Measurements from ENCODE around the gene PLCL2.

The PLCL2 gene

GRCh38 chr3:17050071-17050470, 165.3 kb downstream of the PLCL2 start:
- DNase-seq, result no peak

- DNase-seq, result no peak
Measured at GRCh38 chr3:17050506-17050905, 165.8 kb downstream of the PLCL2 start.

DNA sequence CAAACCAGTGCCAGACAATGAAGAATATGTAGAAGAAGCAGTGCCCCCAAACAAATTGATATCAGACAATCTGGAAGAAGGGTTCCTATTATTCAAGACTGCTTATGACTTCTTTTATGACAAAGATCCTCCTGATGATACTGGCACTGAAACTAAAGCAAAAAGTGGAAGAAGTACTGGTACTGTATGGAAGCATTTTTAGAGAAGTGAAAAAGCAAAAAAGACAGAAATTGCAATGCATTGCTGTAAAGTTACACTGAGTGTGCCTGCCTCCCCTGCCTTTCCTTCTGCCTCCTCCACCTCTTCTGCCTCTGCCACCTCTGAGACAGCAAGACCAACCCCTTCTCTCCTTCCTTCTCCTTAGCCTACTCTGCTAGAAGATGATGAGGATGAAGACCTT, 167.6 kb downstream of the PLCL2 start:
- no peak for DNase-seq

DNA sequence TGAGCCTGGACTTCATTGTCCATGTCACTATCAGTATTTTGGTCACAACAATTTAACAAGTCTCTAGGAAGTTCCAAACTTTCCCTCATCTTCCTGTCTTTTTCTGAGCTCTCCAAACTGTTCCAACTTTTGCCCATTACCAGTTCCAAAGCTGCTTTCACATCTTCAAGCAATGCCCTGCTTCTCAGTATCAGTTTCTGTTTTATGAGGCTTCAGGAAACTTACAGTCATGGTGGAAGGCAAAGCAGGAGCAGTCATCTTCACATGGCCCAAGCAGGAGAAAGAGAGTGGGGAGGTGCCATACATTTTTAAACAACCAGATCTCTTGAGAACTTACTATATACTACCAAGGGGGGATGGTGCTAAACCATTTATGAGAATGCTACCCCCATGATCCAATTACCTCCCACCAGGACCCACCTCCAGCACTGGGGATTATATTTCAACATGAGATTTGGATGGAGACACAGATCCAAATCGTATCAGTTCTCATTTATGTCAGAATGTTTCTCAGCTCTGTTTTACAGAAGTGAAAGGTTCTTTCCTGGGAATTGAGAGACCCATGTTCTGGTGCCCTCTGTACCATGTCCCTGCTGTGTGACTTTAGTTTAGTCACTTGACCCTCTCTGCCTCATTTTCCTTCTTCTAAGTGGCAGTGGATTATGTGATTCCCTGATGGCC, 169.7 kb downstream of the PLCL2 start:
- DNase-seq, result no peak

DNA sequence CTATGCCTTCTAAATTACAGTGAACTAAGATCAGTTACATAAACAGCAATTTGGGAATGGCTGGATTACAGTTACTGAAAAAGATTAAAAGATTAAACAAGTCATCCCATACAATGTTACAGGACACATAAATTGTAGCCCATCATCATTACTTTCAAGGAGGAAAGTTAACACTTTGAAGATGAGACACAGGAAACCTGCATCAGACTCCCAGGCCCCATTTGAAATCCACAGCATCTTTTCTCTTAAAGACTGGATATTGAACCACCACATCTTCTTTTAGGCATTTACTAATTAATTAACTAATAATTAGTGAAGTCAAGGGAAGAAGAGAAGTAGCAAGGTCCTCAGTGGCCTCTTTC, 170.2 kb downstream of the PLCL2 start:
- DNase-seq, result no peak

DNA sequence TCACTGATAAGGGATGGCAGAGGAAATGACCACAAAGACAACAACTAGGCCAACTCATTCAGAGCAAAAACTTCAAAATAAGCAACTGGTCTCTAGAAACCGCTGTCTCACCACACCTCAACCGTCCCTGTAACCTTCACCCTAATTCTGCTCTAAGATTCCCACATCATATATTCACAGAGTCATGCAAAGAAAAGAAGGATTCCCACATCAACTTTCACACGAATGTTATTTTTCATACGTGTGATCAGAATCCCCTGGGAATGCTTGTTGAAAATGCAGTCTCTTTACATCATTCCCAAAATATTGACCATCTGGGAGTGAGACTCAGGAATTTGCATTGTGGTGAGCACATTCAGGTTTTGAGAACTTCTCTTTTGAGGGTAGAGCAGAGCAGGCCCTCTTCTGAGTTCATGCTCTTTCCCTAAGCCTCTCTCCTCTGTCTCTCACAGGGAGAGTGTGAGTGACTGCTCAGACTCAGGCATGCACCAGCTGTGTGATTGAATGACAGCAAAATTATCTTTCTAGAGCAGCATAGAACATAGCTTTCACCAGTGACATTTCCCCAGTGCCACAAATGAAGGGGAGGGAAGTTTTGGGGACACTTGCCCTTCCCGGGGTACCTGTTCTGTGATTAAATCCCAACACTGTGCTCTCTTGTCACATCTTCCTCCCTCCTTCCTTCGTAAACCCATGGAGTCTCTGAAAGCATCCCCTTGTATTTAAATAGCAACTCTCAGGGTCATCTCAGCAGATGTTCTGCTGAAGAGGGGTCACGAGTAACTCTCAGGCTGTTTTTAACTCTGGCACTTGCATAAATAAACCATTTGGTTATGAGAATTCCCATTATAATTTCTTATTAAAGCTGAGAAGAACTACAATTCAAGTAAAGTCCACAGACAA, 170.9 kb downstream of the PLCL2 start:
- DNase-seq, result no peak

- no peak for DNase-seq
Measured at GRCh38 chr3:17057321-17057720, 172.6 kb downstream of the PLCL2 start.

DNA sequence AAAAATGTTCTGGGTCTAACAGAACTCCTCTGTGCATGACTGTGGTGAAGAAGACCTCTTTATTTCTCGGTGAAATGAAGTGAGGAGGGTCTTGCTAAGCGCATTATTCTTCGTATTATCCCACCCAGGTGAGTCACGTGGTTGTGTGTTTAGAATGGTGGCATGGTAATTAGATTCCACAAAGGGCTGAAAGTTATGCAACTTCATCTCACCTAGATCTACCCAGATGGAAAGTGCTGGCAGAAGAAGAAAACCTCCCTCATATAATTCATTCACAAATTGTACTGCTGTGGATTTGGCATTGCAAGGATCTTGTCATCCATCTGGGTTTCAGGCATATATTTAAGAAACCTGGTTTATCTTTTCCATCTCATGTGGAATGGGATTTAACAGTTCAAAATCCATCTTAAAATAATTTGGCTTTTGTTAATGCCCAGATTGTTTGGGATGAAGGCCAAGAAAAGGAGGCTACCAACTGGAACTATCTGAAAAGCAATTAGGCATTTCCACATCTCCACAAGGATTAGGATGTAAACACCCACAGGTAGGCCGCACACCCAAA, 175.3 kb downstream of the PLCL2 start:
- no peak for DNase-seq

DNA sequence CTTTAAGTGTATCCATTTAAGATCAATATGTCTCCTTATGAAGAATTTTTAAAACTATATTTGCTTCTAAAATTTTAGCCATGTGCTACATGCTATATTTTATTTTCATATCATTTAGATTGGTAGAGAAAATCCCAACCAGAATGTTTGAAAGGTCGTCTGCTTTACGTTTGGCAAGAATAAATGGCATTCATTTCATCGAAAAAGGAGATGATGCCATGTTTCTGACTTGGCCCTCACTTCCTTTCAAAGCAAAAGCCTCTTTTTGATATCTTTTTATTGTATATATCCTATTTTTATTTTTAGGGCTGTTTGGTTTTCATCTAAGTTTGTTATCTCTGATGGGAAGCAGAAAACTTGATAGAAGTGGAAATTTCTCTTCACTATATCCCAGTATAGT, 176.2 kb downstream of the PLCL2 start:
- no peak for DNase-seq

DNA sequence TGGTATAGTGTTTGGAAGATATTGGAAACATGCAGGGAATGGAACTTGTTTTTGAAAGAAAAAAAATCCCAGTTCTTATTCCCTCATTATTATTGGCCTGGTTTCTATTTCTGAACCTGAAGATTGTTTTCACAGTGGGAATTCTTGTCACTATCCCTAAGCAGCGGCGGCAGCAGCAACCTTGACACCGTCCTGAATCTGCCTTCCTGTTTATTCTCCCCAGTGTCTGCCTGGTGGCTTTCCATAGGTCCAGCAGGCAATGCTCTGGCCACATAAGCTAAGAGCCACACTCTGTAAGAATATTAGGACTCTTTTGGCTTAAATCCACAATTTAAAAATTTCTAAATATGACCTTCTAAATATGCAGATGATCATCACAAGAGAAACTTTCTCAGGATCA, 178.0 kb downstream of the PLCL2 start:
- DNase-seq, result no peak

GRCh38 chr3:17063596-17063995, 178.8 kb downstream of the PLCL2 start:
- no peak for DNase-seq

- DNase-seq, result peak; percentile 49
Measured at GRCh38 chr3:17065315-17065714, 180.6 kb downstream of the PLCL2 start.

- no peak for DNase-seq
Measured at GRCh38 chr3:17065881-17066280, 181.1 kb downstream of the PLCL2 start.

GRCh38 chr3:17069754-17070153, 185.0 kb downstream of the PLCL2 start:
- no peak for DNase-seq

DNA sequence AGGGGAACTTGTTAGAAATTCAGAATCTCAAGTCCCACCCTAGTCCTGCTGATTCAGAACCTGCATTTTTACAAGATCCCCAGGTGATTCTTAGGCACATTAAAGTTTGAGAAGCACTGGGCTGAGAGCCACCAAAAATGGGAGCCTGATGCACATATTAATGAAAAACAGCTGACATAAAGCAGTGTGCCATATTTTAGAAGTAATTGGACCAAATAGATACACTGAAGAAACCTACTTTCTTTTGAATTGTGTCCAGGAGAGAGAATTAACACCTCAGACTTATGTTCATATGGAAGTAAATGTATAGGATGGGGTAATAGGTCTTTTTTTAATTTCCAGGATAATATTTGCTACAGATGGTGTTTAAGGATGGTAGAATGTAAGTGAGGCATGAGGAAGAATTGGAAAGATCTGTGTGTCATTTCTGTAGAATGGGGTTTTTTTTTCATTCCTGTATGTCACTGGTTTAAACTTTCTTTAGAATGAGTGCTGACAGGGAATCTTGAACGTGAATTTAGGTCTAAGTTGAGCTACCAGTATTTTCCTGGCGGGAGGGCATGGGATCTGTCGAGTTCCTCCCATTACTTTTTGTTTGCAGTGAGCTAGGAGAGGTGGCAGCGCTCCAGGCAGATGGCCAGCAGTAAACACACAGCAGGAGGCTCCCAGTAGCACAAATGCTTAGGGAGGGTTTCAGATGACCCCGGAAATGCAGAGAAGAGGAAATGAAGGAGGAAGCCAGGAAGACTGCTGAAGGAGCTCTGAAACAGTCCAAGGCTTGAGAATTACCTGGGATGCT, 185.6 kb downstream of the PLCL2 start:
- DNase-seq, result peak; percentile 63

GRCh38 chr3:17074559-17074958, 189.8 kb downstream of the PLCL2 start:
- no peak for DNase-seq

- DNase-seq, result no peak
Measured at GRCh38 chr3:17075358-17075757, 190.6 kb downstream of the PLCL2 start.

- no peak for DNase-seq
Measured at GRCh38 chr3:17075907-17076306, 191.2 kb downstream of the PLCL2 start.

DNA sequence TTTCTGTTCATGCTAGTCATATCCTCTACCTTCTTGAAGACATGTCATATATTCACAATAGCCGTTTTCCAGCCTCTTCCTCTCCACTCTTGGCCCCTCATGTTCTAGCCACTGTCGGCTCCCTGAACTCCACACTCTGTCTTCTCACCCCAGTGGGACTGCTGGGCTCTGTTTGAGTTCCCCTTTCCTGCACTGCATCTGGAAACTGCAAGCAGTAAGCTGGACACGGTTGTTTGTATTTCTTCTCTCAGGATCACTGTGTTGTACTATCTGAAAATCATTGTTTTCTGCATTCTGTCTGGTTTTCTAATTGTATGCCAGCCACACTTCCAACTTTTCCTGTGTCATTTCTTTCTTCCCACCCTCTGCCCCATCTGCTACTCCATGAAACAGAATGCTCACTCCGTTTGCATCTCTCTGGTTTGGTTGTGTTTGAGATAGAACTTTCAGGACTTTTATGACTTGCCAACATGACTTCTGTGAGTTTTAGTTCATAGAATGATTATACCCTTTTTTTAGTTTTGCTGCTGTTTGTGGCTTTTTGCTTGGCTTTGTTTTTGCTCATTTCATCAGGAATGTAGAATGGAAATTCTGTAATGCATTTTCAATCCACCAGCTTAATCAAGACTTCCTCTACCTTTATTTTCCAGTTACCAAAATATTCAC, 192.3 kb downstream of the PLCL2 start:
- no peak for DNase-seq

GRCh38 chr3:17077606-17078005, 192.9 kb downstream of the PLCL2 start:
- DNase-seq, result no peak

DNA sequence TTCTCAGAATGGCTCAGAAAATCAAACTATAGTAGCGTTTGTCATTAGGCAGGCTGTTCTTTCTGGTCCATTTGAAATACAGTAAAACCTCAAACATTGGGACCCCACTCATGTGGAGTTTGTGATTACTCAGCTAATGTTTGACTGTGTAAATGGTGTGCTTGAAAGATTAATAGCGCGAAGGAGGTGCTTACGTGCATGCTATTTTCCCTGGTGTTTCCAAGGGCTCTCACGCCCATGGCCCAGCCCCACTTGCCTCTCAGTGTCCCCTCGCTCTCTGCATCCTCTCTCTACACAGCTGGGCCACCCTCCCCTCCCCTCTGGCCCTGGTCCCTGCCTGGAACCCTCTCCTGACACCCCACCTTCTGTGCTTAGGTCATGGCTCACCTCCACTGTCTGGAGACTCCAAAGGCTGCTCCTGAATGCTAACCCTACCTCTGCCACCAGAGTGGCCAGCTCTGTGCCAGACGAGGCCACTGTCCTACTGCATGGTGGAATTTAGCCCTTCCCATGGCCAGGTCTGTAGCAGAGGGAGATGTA, 194.2 kb downstream of the PLCL2 start:
- no peak for DNase-seq

DNA sequence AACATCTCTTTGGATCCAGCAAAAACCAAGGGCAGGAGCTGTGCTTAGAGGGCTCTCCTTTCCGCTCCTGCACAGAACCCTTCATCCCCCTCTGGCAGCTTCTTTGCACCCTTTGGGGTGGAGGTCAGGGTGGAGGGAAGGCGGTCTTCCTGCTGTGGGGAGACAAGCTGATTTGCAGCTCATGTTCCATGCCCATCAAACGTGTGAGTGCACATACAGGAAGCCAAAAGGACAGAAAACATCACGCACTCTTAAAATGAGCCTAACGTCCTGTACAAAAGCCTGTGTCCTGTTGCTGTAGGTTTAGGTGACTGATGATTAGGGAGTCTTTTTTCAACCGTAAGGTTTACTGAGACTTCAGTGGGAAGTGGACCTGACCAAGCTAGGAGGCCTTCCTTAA, 195.2 kb downstream of the PLCL2 start:
- DNase-seq, result no peak

Data from NCI-H774 (cell line).